Measurements from ENCODE around the gene STON1.
"Not testable (repeated sequence)": the region's sequence is repeated elsewhere in the genome, so short reads cannot be mapped to it uniquely, and the experiment has no call there.

STON1 gene

GRCh38 chr2:48527226-48527885, 2.6 kb upstream of the STON1 start:
- DNase-seq (ENCODE audit: low read depth in 1 of 2, low spot score in 1 of 2): no peak

DNA sequence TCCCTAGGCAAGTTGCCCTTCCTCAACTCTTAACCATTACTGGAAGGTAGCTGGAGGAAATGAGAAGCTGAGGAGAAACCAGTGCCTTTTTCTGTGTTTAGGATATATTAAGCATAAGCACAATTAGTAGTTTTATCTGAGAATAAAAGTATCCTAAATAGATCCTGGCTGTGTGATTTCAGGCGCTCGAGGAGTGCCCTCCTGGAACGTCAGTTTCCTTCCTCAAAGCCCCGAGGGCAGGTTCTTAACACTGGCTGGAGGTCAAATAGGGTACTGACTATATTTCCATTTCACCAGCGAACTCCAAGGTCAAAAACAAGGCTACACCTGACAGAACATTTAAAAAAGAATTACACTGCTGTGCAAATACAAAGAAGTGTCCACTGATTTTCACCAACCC, 1.5 kb upstream of the STON1 start:
- DNase-seq (ENCODE audit: low read depth in 1 of 2, low spot score in 1 of 2): no peak

- no peak for DNase-seq (ENCODE audit: low read depth in 1 of 2, low spot score in 1 of 2)
These were observed 760 bp upstream of the STON1 start for GRCh38 chr2:48529194-48529593.

DNA sequence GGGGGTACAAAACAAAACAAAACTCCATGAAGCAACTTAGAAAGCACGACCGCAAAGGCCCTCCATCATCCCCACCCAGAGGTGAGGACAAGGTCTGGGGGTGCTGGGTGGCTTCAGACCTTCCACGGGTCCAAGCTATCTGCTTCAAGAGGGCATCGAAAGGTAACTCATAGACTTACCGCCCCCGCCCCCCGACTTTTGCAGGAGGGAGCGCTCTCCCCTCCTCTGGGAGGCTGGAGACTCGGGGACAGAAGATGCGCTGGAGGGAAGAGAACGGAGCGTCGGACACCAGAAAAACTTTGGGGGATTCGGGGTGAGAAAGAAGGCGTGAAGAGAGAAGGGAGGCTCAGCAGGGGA, 300 bp upstream of the STON1 start:
- DNase-seq (ENCODE audit: low read depth in 1 of 2, low spot score in 1 of 2): no peak

- no peak for DNase-seq (ENCODE audit: low read depth in 1 of 2, low spot score in 1 of 2)
These were observed 1.2 kb downstream of the STON1 start for GRCh38 chr2:48531141-48531648.

- no peak for DNase-seq (ENCODE audit: low read depth in 1 of 2, low spot score in 1 of 2)
These were observed 2.2 kb downstream of the STON1 start for GRCh38 chr2:48532174-48532573.

DNA sequence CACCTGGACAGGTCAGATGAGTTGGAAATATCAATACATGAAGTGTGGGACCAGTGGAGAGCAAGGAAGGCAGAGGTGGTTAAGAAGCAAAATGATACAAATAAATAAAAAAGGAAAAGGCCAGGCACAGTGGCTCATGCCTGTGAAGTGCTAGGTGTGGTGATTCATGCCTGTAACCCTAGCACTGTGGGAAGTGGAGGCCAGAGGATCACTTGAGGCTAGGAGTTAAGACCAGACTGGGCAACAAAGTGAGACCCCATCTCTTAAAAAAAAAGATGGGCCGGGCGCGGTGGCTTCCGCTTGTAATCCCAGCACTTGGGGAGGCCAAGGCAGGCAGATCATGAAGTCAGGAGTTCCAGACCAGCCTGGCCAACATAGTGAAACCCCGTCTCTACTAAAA, 2.9 kb downstream of the STON1 start:
- DNase-seq (ENCODE audit: low read depth in 1 of 2, low spot score in 1 of 2): no peak

- no peak for DNase-seq (ENCODE audit: low read depth in 1 of 2, low spot score in 1 of 2)
These were observed 4.8 kb downstream of the STON1 start for GRCh38 chr2:48534781-48535180.

- no peak for DNase-seq (ENCODE audit: low read depth in 1 of 2, low spot score in 1 of 2)
These were observed 10.4 kb downstream of the STON1 start for GRCh38 chr2:48540237-48540935.

DNA sequence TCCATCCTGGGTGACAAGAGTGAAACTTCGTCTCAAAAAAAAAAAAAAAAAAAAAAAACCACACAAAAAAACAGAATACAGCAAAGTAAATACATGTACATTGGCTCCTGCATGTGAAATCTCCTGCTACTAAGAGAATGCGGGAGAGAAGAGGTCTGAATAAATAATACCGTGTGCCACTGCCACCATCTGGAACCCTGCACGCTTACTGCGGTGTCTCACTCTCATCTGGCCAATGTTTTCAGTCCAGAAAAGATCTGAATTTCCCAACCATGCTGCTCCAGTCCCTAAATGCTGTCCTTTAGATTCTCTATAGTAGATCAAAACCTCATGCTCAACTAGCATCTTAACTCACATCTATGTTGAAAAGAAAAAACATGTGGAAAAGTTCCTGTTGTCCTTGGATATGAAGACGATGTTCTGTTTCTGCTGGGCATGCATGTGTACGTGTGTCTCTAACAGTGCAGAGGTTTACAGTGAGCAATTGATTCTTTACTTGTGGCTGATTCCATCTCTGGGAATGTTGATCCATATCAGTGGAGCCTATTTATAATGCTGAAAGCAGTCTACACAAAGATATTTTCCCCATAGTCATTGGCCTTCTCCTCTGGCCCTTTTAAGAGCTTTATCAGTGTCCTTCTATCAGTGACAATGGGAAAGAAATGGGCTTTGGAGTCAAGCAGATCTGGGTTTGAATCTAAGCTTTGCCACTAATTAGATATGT, 11.9 kb downstream of the STON1 start:
- no peak for DNase-seq (ENCODE audit: low read depth in 1 of 2, low spot score in 1 of 2)

DNA sequence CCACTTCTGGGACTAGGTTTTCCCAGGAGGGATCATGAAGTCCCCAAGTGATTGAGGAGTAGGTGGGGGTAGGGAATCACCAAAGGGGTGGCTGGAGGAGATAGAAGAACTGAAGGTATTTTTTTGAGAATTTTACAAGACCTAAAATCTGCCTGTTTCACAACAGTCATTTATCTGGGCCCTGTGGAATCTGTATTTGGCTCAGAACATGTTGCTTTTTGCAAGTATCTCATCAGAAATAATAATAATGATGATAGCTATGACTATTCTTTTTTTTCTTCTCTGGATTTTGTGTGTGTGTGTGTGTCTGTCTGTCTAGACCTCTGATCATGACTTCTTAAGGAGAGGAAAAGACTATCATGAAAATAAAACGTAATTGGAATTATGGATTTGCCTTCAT, 13.9 kb downstream of the STON1 start:
- DNase-seq (ENCODE audit: low read depth in 1 of 2, low spot score in 1 of 2): no peak

DNA sequence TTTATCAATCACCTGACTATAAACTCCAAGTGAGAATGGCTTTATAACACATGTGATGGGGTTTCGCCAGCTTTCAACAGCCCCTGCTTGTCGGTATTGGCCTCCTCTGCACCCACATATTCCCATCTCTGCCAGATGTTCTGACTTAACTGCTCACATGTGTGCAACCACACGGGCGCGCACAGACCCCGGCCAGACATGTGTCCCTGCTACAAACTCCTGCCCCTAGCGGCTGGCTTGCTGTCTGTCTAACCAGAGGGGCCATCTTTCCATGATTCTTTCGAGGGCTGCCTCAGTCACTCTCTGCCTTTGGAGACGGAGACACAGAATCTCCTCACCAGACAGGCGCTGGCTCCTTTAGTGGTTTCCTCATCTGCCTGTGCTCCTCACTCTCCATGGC, 15.3 kb downstream of the STON1 start:
- no peak for DNase-seq (ENCODE audit: low read depth in 1 of 2, low spot score in 1 of 2)

DNA sequence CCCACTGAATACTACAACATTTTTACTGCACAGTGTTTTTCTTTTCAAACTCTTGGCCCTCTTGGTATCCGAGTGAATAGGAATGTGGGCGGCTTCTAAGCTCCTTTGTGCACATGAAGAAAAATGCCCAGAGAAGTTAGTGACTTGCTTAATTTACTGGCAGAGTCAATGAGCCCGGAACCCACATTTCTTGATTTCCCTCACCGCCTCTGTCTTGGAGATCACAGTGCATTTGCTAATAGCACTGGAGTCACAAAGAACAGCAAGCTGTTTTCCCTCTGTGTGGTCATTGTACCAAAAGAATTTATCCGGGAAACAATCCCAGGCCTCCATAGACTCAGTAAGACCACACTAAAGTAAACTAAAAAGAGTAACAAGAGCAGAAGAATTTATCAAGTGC, 18.9 kb downstream of the STON1 start:
- no peak for DNase-seq (ENCODE audit: low read depth in 1 of 2, low spot score in 1 of 2)

DNA sequence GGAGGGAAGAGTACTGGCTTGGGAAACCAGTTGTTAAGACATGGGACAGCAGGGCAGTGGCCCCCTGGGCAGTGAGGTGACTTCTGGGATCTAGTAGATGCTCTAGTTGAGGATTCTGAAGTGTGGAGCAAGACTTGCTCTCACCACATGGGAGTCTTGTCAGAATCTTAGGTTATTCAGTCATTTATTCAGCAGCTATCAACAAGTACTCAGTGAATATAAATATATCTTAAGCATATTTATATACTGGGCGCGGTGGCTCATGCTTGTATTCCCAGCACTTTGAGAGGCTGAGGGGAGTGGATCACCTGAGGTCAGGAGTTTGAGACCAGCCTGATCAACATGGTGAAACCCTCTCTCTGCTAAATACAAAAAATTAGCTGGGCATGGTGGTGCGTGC, 20.0 kb downstream of the STON1 start:
- no peak for DNase-seq (ENCODE audit: low read depth in 1 of 2, low spot score in 1 of 2)

GRCh38 chr2:48551548-48551947, 21.6 kb downstream of the STON1 start:
- no peak for DNase-seq (ENCODE audit: low read depth in 1 of 2, low spot score in 1 of 2)

- not testable (repeated sequence) for DNase-seq (ENCODE audit: low read depth in 1 of 2, low spot score in 1 of 2)
These were observed 25.1 kb downstream of the STON1 start for GRCh38 chr2:48555071-48555470.

DNA sequence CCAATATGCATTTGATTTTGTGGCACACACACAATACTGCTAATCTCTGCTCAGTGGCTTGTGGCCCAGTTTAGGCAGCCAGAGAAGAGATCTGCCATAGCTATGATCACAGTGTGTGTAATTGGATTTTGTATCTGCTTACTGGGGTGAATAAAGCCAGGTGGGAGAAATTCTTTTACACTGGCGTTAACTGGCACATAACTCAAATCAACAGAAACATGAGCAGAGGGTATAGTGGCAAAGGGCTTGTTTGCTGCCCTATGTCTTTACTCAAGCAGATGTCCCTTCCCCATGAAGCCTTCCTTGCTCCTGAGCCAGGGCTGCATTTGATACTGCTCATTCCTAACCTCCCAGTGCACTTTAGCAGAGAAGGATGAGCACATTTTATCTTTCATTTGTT, 28.5 kb downstream of the STON1 start:
- no peak for DNase-seq (ENCODE audit: low read depth in 1 of 2, low spot score in 1 of 2)

GRCh38 chr2:48560546-48561209, 30.7 kb downstream of the STON1 start:
- DNase-seq (ENCODE audit: low read depth in 1 of 2, low spot score in 1 of 2): no peak

GRCh38 chr2:48562281-48562680, 32.3 kb downstream of the STON1 start:
- DNase-seq (ENCODE audit: low read depth in 1 of 2, low spot score in 1 of 2): no peak

DNA sequence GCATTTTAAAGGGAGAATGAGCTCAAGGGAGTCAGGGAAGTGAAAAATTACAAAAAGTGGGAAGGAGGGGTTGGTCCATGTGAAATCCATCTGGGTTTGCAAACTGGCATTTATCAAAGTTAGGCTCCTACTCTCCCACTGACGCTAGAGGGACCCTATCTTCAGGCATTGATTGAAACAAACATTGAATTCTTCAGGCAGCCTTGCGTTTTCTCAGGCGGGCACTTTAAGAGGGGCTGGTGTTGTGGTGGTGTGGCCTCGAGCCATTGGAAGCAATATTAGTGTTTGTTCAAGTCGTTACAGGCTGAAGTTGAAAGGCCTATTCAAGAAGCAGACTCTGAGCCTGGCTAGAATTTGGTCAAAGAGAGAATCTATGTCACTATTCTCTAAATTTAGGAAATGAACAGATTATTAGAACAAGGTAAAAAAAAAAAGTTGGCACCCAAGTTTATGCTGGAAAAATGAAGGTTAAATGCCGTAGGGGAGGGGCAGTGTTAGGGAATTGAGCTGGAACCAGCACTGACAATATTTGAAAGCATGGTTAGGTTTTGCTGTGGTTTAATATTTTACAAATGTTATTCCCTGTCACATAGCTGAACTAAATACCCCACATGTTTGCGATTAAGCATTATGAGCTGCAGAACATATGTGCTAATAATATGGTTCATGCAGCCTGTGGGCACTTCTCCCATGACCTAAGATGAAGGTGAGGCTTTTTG, 36.8 kb downstream of the STON1 start:
- DNase-seq (ENCODE audit: low read depth in 1 of 2, low spot score in 1 of 2): no peak

GRCh38 chr2:48567671-48568070, 37.7 kb downstream of the STON1 start:
- DNase-seq (ENCODE audit: low read depth in 1 of 2, low spot score in 1 of 2): no peak

All from activated CD4-positive, alpha-beta T cell treated with anti-CD3 and anti-CD28 coated beads, Interleukin-2, amount 50 U/mL, for 24 hours (primary cell).